OCI-LY7 (cell line): ENCODE results near the gene MARCHF6. TPM values are rescaled to one million over a fixed set of nuclear protein-coding genes. Genes with fewer than 3 reads are reported as not detected.
A peak's percentile ranks its signal among the peaks of the same experiment; 100 is the strongest.

Experiments used
- BruUV-seq: library from RNA; stranded (reverse); fragments of 400-500 nt; replicated peaks from 2 replicates; lab custom pipeline; 2021; lab: Mats Ljungman, UMichigan
- CTCF ChIA-PET: fragments of 300-600 bp; sonication (Branson Sonifier 250); formaldehyde crosslinking; loops from one replicate; lab custom pipeline; 2022; ENCODE audit warnings: antibody characterized with exemption; ENCODE audit not compliant: unreplicated experiment; lab: Charles Lee
- POLR2A ChIA-PET: fragments of 300-600 bp; sonication (Branson Sonifier 250); formaldehyde crosslinking; loops from one replicate; lab custom pipeline; 2022; ENCODE audit warnings: antibody characterized with exemption; lab: Charles Lee
- DNase-seq: peaks from one replicate; pipeline ENCODE4 v3.0.0-alpha.2; 2015; ENCODE audit warnings: low spot score
- H2AFZ ChIP-seq: fragments of 200-600 bp; sonication (generic), shearing (Covaris generic); 2 replicates; pipeline ENCODE4 v1.6.1; 2014; ENCODE audit warnings: mild to moderate bottlenecking, antibody characterized with exemption, low read length, moderate library complexity
- H3K27ac ChIP-seq: fragments of 200-600 bp; sonication (generic); 2 replicates; pipeline ENCODE4 v1.5.1; 2014; ENCODE audit warnings: mixed run types, low read depth, mild to moderate bottlenecking, moderate library complexity, low read length, inconsistent platforms; ENCODE audit not compliant: poor library complexity, severe bottlenecking
- H3K36me3 ChIP-seq: fragments of 200-600 bp; sonication (generic); 2 replicates; pipeline ENCODE4 v1.6.1; 2014; ENCODE audit warnings: mild to moderate bottlenecking, antibody characterized with exemption, low read length, moderate library complexity, mixed read lengths; ENCODE audit not compliant: insufficient read depth
- H3K4me1 ChIP-seq: fragments of 200-600 bp; sonication (generic); 2 replicates; pipeline ENCODE4 v1.5.1; 2014; ENCODE audit warnings: mild to moderate bottlenecking, low read length; ENCODE audit not compliant: insufficient read depth, poor library complexity, severe bottlenecking
- H3K4me2 ChIP-seq: fragments of 200-600 bp; sonication (generic); 2 replicates; pipeline ENCODE4 v1.6.1; 2014; ENCODE audit warnings: mild to moderate bottlenecking, low read length
- H3K4me3 ChIP-seq: fragments of 200-600 bp; sonication (generic); 2 replicates; pipeline ENCODE4 v1.5.1; 2014; ENCODE audit warnings: mild to moderate bottlenecking, low read depth, low read length; ENCODE audit not compliant: poor library complexity, severe bottlenecking
- H3K79me2 ChIP-seq: fragments of 200-600 bp; sonication (generic); 2 replicates; pipeline ENCODE4 v1.6.1; 2016; ENCODE audit warnings: low read depth, mild to moderate bottlenecking, low read length, moderate library complexity, mixed read lengths; ENCODE audit not compliant: insufficient read depth
- H3K9me2 ChIP-seq: fragments of 200-600 bp; sonication (generic); 2 replicates; pipeline ENCODE4 v1.6.1; 2016; ENCODE audit warnings: mild to moderate bottlenecking, low read length, mixed read lengths; ENCODE audit not compliant: insufficient read depth
- H3K9me3 ChIP-seq: fragments of 200-600 bp; sonication (generic); 2 replicates; pipeline ENCODE4 v1.6.1; 2014; ENCODE audit warnings: mild to moderate bottlenecking, mixed run types, low read length, mixed read lengths
- H4K20me1 ChIP-seq: fragments of 200-600 bp; sonication (generic); 2 replicates; pipeline ENCODE4 v1.6.1; 2014; ENCODE audit warnings: mild to moderate bottlenecking, antibody characterized with exemption, low read length, moderate library complexity, mixed read lengths; ENCODE audit not compliant: insufficient read depth
- CTCF ChIP-seq: fragments of 200-600 bp; sonication (generic); conservative IDR thresholded peaks from 2 replicates; pipeline ENCODE4 v1.5.1; 2014; ENCODE audit warnings: mild to moderate bottlenecking, antibody characterized with exemption, low read length, moderate library complexity, mixed read lengths
- EZH2phosphoT487 ChIP-seq: fragments of 200-600 bp; sonication (generic); IDR thresholded peaks from 2 replicates; pipeline ENCODE4 v1.6.1; 2018; ENCODE audit warnings: low read depth, borderline replicate concordance, mild to moderate bottlenecking, mixed run types, antibody characterized with exemption, low read length, moderate library complexity, mixed read lengths
- intact Hi-C: fragments of 100-400 bp; cut with micrococcal nuclease; formaldehyde crosslinking; loops from one replicate; pipeline ENCODE4 v1.10.0; 2022; ENCODE audit not compliant: unreplicated experiment
- total RNA-seq, 2 experiments: library from RNA; depleted of rRNA in 1 of 2; stranded (reverse); fragments of >200 nt in 1 of 2; shearing (Covaris generic) in 1 of 2; gene quantifications; 2 replicates each; pipeline ENCODE4 v1.2.3, GENCODE V29; 2014 to 2022

Gene MARCHF6
- total RNA-seq, 2 experiments from 2014 or later = 113 to 118 TPM

- CTCF ChIA-PET = interaction anchor here (1.8 kb wide), 1 partner anchor 80 kb away, joined by 6 read pairs; no protein-coding TSS in a partner anchor
- POLR2A ChIA-PET = interaction anchor here (0.8 to 2.0 kb wide), 3 partner anchors 9 to 15 kb away, joined by 4 to 7 read pairs (median 6); partner anchors contain the start of gene MARCHF6
- TF ChIP-seq EZH2phosphoT487 (no peak), CTCF (no peak)
- Histone ChIP-seq H4K20me1 (peaks cover 38% of the 10 kb centered on the region), H3K36me3 (peaks cover 18% of the 10 kb centered on the region), H2AFZ (no peak overlapping the region), H3K9me2 (no peaks in the 10 kb centered on the region), H3K9me3 (no peaks in the 10 kb centered on the region), H3K4me2 (no peak overlapping the region), H3K4me3 (no peak overlapping the region), H3K4me1 (peaks cover 20% of the 10 kb centered on the region), H3K27ac (no peak overlapping the region), H3K79me2 (peaks cover 100% of the 10 kb centered on the region)
- BruUV-seq = no TSS peak
- intact Hi-C loops = loop anchor here (1.0 kb wide), 1 partner anchor 79 kb away; no protein-coding TSS in a partner anchor
- no peak for DNase-seq
Measured at GRCh38 chr5:10363519-10364185, 10.2 kb downstream of the MARCHF6 start.

GRCh38 chr5:10364186-10364689 is 10.7 kb downstream of the MARCHF6 start:
- Histone ChIP-seq H4K20me1 (peaks cover 34% of the 10 kb centered on the region), H2AFZ (no peak overlapping the region), H3K36me3 (peaks cover 18% of the 10 kb centered on the region), H3K4me1 (peaks cover 20% of the 10 kb centered on the region), H3K4me3 (no peak overlapping the region), H3K4me2 (no peak overlapping the region), H3K9me2 (no peaks in the 10 kb centered on the region), H3K9me3 (no peaks in the 10 kb centered on the region), H3K27ac (no peak overlapping the region), H3K79me2 (peaks cover 100% of the 10 kb centered on the region)
- BruUV-seq = no TSS peak
- intact Hi-C loops = loop anchor here (1.0 kb wide), 1 partner anchor 80 kb away; no protein-coding TSS in a partner anchor
- no peak for TF ChIP-seq EZH2phosphoT487
- peak; percentile 78 for TF ChIP-seq CTCF
- DNase-seq = peak; percentile 37
- CTCF ChIA-PET = interaction anchor here (1.0 to 1.8 kb wide), 2 partner anchors 14 to 80 kb away, joined by 6 to 7 read pairs; no protein-coding TSS in a partner anchor
- POLR2A ChIA-PET = interaction anchor here (0.8 to 1.1 kb wide), 2 partner anchors 7 to 10 kb away, joined by 4 read pairs; no protein-coding TSS in a partner anchor

- Histone ChIP-seq H3K9me2 (no peaks in the 10 kb centered on the region), H3K36me3 (peaks cover 11% of the 10 kb centered on the region), H4K20me1 (peaks cover 28% of the 10 kb centered on the region), H3K79me2 (peaks cover 99% of the 10 kb centered on the region), H3K27ac (no peak overlapping the region), H3K4me1 (peaks cover 9% of the 10 kb centered on the region), H3K9me3 (no peaks in the 10 kb centered on the region), H2AFZ (no peak overlapping the region), H3K4me3 (no peak overlapping the region), H3K4me2 (no peak overlapping the region)
- intact Hi-C loops = no loop called here
- no peak for DNase-seq
- ChIA-PET POLR2A (interaction anchor here (1.2 kb wide), 1 partner anchor 15 kb away, joined by 4 read pairs; no protein-coding TSS in a partner anchor), CTCF (no interaction called here)
- BruUV-seq = no TSS peak
- TF ChIP-seq EZH2phosphoT487 (no peak), CTCF (no peak)
Measured at GRCh38 chr5:10365782-10366181, 12.3 kb downstream of the MARCHF6 start.
